ENCODE results near the gene ZSCAN31. TPM values are rescaled to one million over a fixed set of nuclear protein-coding genes. Genes with fewer than 3 reads are reported as not detected.

Gene ZSCAN31
- total RNA-seq, 1 donor from 2014 or later = 1.3 TPM

Other genes with a start within 250 kb of the ZSCAN31 start
- 5.4 and 5.6 TPM in 2 replicates for gene ZSCAN16, start 211.5 kb downstream of the ZSCAN31 start, total RNA-seq
- 18.6 and 19.5 TPM in 2 replicates for gene ZKSCAN8, start 194.3 kb downstream of the ZSCAN31 start, total RNA-seq
- gene ZSCAN9, start 110.9 kb downstream of the ZSCAN31 start, total RNA-seq = 6.1 and 6.5 TPM in 2 replicates
- 6.0 and 6.4 TPM in 2 replicates for gene ZKSCAN4, start 83.9 kb downstream of the ZSCAN31 start, total RNA-seq
- gene NKAPL, start 76.9 kb downstream of the ZSCAN31 start, total RNA-seq = not detected in 2 replicates
- 7.3 and 8.4 TPM in 2 replicates for gene ZSCAN26, start 69.0 kb downstream of the ZSCAN31 start, total RNA-seq
- gene PGBD1, start 54.6 kb downstream of the ZSCAN31 start, total RNA-seq = 2.4 and 2.8 TPM in 2 replicates
- 5.2 and 5.5 TPM in 2 replicates for gene ZKSCAN3, start 13.8 kb upstream of the ZSCAN31 start, total RNA-seq
- gene ZSCAN12, start 63.6 kb upstream of the ZSCAN31 start, total RNA-seq = 4.8 and 5.7 TPM in 2 replicates
- 0.43 and 0.86 TPM in 2 replicates for gene ZSCAN23, start 107.3 kb upstream of the ZSCAN31 start, total RNA-seq
- not detected in 2 replicates for gene GPX6, start 179.6 kb upstream of the ZSCAN31 start, total RNA-seq
- not detected in 2 replicates for gene GPX5, start 189.7 kb upstream of the ZSCAN31 start, total RNA-seq

Data from T-helper 2 cell treated with Interferon-gamma antibody and Interleukin-4, amounts not matched to agents 100 ng/mL and 5 ng/mL, for 36 hours (primary cell).